ENCODE data around the gene DPH5.

DNA sequence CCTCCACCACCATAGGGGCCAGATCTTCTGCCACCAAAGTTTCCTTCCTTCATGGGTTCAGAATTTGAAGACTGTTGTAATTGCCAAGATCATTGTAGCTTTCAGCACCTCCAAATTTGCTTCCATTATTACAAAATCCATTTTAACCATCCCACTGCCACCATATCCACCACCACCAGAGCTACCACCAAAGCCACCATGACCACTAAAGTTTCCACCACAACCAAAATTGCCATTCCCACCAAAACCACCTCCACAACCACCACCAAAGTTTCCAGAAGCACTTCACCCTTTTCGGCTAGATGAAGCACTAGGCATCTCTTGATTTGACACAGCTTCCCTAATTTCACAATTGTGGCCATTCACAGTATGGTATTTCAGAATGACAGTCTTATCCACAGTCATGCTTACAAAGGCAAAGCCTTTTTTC is 84.5 kb downstream of the DPH5 start:
- TF ChIP-seq POLR2A (IDR thresholded peaks at IDR 0.05; ENCODE audit: low read depth, low read length), result no peak
- no peak for TF ChIP-seq TAF1 (IDR thresholded peaks at IDR 0.05; ENCODE audit: borderline replicate concordance, low read depth, low read length)
- no peak for TF ChIP-seq POLR2AphosphoS5 (IDR thresholded peaks at IDR 0.05; ENCODE audit: low read depth, low read length)

Data from GM12892 (cell line).